ENCODE measurements around the gene LTBP1. TPM values are rescaled to one million over a fixed set of nuclear protein-coding genes. Genes with fewer than 3 reads are reported as not detected.

LTBP1 gene
- total and polyA plus RNA-seq, 2 of the 13 experiments (the other 11 are each of a cell fraction or from before 2014, with no cell fraction given): 0.12 to 0.22 TPM

DNA sequence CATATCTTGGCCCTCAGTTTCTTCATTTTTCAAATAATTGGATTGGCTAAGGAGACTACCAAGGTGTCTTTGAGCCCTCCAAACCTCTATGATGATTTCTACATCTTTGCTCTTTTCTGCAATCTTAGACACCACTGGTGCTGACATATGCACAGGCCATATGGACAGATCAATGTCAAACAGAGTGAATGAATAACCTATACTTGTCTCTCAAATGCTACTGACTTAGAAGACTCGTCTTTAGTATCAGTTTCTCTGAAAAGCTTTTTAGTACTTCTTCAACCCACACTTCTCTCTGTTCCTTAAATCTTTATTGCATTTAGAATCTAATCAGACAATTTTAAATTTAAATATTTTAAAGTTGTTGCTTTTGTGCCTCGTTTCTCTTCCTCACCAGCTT is 258.2 kb downstream of the LTBP1 start:
- 2% methylated on average over 2 of the region's 2 CpGs for WGBS (ENCODE audit: low lambda C conversion rate)
- Histone ChIP-seq H3K4me1 (ENCODE audit: insufficient read depth, low read length) (no peaks in the 10 kb centered on the region), H2AFZ (ENCODE audit: low read length) (no peak overlapping the region), H4K20me1 (ENCODE audit: insufficient read depth, low read length) (no peaks in the 10 kb centered on the region), H3K27me3 (ENCODE audit: control insufficient read depth in 1 of 2, insufficient read depth in 2 of 2, low read length in 2 of 2) (no peaks in the 10 kb centered on the region), H3K4me2 (ENCODE audit: low read depth, low read length) (no peak overlapping the region), H3K4me3 (replicated peaks in 1 of 3; ENCODE audit: insufficient read depth in 1 of 3, low read depth in 2 of 3, low read length in 3 of 3) (no peak overlapping the region), H3K9me3 (ENCODE audit: low read length) (no peaks in the 10 kb centered on the region), H3K79me2 (ENCODE audit: insufficient read depth, low read length) (no peaks in the 10 kb centered on the region), H3K36me3 (replicated peaks in 1 of 2; ENCODE audit: control insufficient read depth in 1 of 2, insufficient read depth in 2 of 2, low read length in 2 of 2) (no peaks in the 10 kb centered on the region), H3K27ac (ENCODE audit: extremely low read length, insufficient read depth, low read length) (no peak overlapping the region), H3K9ac (ENCODE audit: insufficient read depth, low read depth, low read length) (no peak overlapping the region)
- in situ Hi-C loops (cut with HindIII; ENCODE audit: extremely low pct_ligation_motif_present, low pct_unique_long_range_greater_than_20kb) (no loop called here), intact Hi-C loops (cut with micrococcal nuclease; ENCODE audit: unreplicated experiment) (no loop called here)
- no peak for ATAC-seq
- no peak for FAIRE-seq
- DNase-seq (ENCODE audit: low spot score): no peak
- BruUV-seq (replicated peaks): no TSS peak
- CTCF ChIA-PET (ENCODE audit: low intra/inter-chr PET ratio, low total read pairs): no interaction called here
- POLR2A ChIA-PET: no interaction called here
- TF ChIP-seq, protein P1, sequence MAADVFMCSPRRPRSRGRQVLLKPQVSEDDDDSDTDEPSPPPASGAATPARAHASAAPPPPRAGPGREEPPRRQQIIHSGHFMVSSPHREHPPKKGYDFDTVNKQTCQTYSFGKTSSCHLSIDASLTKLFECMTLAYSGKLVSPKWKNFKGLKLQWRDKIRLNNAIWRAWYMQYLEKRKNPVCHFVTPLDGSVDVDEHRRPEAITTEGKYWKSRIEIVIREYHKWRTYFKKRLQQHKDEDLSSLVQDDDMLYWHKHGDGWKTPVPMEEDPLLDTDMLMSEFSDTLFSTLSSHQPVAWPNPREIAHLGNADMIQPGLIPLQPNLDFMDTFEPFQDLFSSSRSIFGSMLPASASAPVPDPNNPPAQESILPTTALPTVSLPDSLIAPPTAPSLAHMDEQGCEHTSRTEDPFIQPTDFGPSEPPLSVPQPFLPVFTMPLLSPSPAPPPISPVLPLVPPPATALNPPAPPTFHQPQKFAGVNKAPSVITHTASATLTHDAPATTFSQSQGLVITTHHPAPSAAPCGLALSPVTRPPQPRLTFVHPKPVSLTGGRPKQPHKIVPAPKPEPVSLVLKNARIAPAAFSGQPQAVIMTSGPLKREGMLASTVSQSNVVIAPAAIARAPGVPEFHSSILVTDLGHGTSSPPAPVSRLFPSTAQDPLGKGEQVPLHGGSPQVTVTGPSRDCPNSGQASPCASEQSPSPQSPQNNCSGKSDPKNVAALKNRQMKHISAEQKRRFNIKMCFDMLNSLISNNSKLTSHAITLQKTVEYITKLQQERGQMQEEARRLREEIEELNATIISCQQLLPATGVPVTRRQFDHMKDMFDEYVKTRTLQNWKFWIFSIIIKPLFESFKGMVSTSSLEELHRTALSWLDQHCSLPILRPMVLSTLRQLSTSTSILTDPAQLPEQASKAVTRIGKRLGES (CRISPR knock-in tag; IDR thresholded peaks at IDR 0.05; ENCODE audit: borderline replicate concordance): no peak
- TF ChIP-seq, protein P2, sequence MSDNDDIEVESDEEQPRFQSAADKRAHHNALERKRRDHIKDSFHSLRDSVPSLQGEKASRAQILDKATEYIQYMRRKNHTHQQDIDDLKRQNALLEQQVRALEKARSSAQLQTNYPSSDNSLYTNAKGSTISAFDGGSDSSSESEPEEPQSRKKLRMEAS (IDR thresholded peaks at IDR 0.05): no peak
- TF ChIP-seq ZNF879 (CRISPR knock-in tag; IDR thresholded peaks at IDR 0.05): no peak
- TF ChIP-seq ZSCAN20 (CRISPR knock-in tag; IDR thresholded peaks at IDR 0.05; ENCODE audit: borderline replicate concordance): no peak
- TF ChIP-seq, protein P3, sequence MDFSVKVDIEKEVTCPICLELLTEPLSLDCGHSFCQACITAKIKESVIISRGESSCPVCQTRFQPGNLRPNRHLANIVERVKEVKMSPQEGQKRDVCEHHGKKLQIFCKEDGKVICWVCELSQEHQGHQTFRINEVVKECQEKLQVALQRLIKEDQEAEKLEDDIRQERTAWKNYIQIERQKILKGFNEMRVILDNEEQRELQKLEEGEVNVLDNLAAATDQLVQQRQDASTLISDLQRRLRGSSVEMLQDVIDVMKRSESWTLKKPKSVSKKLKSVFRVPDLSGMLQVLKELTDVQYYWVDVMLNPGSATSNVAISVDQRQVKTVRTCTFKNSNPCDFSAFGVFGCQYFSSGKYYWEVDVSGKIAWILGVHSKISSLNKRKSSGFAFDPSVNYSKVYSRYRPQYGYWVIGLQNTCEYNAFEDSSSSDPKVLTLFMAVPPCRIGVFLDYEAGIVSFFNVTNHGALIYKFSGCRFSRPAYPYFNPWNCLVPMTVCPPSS (IDR thresholded peaks at IDR 0.05): no peak
- TF ChIP-seq ZNF549 (CRISPR knock-in tag; IDR thresholded peaks at IDR 0.05): no peak
- TF ChIP-seq CBFB (CRISPR knock-in tag; IDR thresholded peaks at IDR 0.05): no peak
- no peak for TF ChIP-seq ISX (CRISPR knock-in tag; conservative IDR thresholded peaks at IDR 0.05)
- TF ChIP-seq, protein P4, sequence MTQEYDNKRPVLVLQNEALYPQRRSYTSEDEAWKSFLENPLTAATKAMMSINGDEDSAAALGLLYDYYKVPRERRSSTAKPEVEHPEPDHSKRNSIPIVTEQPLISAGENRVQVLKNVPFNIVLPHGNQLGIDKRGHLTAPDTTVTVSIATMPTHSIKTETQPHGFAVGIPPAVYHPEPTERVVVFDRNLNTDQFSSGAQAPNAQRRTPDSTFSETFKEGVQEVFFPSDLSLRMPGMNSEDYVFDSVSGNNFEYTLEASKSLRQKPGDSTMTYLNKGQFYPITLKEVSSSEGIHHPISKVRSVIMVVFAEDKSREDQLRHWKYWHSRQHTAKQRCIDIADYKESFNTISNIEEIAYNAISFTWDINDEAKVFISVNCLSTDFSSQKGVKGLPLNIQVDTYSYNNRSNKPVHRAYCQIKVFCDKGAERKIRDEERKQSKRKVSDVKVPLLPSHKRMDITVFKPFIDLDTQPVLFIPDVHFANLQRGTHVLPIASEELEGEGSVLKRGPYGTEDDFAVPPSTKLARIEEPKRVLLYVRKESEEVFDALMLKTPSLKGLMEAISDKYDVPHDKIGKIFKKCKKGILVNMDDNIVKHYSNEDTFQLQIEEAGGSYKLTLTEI (CRISPR knock-in tag; conservative IDR thresholded peaks at IDR 0.05): no peak
- TF ChIP-seq PRPF4 (IDR thresholded peaks at IDR 0.05; ENCODE audit: low read depth, low read length, poor library complexity, severe bottlenecking): no peak
- no peak for TF ChIP-seq SIX1 (CRISPR knock-in tag; IDR thresholded peaks at IDR 0.05; ENCODE audit: borderline replicate concordance)
- no peak for TF ChIP-seq ZBTB3 (CRISPR knock-in tag; IDR thresholded peaks at IDR 0.05; ENCODE audit: borderline replicate concordance, low read depth)
- TF ChIP-seq ATF7-NPFF (CRISPR knock-in tag; IDR thresholded peaks at IDR 0.05; ENCODE audit: low read depth): no peak

Data from HepG2 (cell line).